ENCODE results near the gene GPR156.

GRCh38 chr3:120155108-120155507, 129.9 kb downstream of the GPR156 start:
- no peak for TF ChIP-seq CTCF (IDR thresholded peaks at IDR 0.05)
- TF ChIP-seq EP300 (IDR thresholded peaks at IDR 0.05): no peak
